ENCODE results near the gene GABRA4.

DNA sequence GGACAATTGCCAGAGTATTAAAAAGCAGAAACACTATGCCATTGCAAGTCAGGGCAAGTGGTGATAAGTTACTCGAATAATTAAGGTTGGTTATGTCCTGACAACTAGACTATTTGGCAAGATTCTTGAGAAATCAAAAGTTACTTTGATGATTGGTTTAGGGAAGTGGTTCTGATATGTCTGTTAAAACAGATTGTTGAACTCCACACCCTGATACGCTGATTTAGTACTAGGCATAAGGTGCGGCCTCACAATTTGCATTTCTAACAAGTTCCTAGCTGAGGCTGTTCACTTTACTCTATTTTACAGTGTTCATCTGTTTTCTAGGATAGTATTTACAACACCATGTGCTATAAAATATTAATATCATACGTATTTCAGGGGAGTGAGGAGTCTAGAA, 12.5 kb downstream of the GABRA4 start:
- no peak for TF ChIP-seq TAF1 (IDR thresholded peaks at IDR 0.05; ENCODE audit: borderline replicate concordance, low read depth, low read length)
- no peak for TF ChIP-seq NR2C1 (IDR thresholded peaks at IDR 0.05)
- no peak for TF ChIP-seq NRF1 (conservative IDR thresholded peaks at IDR 0.05; ENCODE audit: low read depth, low read length)
- TF ChIP-seq RAD21 (IDR thresholded peaks at IDR 0.05; ENCODE audit: insufficient read depth, low read depth, low read length), result no peak
- no peak for TF ChIP-seq POLR2A (IDR thresholded peaks at IDR 0.05; ENCODE audit: low read depth, low read length)
- no peak for TF ChIP-seq EZH2 (IDR thresholded peaks at IDR 0.05; ENCODE audit: borderline replicate concordance, control insufficient read depth, low read depth, low read length)
- TF ChIP-seq, protein P1, sequence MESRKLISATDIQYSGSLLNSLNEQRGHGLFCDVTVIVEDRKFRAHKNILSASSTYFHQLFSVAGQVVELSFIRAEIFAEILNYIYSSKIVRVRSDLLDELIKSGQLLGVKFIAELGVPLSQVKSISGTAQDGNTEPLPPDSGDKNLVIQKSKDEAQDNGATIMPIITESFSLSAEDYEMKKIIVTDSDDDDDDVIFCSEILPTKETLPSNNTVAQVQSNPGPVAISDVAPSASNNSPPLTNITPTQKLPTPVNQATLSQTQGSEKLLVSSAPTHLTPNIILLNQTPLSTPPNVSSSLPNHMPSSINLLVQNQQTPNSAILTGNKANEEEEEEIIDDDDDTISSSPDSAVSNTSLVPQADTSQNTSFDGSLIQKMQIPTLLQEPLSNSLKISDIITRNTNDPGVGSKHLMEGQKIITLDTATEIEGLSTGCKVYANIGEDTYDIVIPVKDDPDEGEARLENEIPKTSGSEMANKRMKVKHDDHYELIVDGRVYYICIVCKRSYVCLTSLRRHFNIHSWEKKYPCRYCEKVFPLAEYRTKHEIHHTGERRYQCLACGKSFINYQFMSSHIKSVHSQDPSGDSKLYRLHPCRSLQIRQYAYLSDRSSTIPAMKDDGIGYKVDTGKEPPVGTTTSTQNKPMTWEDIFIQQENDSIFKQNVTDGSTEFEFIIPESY (IDR thresholded peaks at IDR 0.05), result no peak
- no peak for TF ChIP-seq ZZZ3 (IDR thresholded peaks at IDR 0.05; ENCODE audit: control insufficient read depth, insufficient read length, low read depth)
- TF ChIP-seq BHLHE40 (IDR thresholded peaks at IDR 0.05; ENCODE audit: borderline replicate concordance in 1 of 2, low read depth in 2 of 2, low read length in 1 of 2), result no peak
